NCI-H526 treated with DMSO at 0.1 percent for 48 hours (cell line): ENCODE results near the gene MAPK11.

Experiments used
- DNase-seq: peaks from one replicate; lab custom pipeline; 2025; lab: John Stamatoyannopoulos, UW

MAPK11 gene

DNA sequence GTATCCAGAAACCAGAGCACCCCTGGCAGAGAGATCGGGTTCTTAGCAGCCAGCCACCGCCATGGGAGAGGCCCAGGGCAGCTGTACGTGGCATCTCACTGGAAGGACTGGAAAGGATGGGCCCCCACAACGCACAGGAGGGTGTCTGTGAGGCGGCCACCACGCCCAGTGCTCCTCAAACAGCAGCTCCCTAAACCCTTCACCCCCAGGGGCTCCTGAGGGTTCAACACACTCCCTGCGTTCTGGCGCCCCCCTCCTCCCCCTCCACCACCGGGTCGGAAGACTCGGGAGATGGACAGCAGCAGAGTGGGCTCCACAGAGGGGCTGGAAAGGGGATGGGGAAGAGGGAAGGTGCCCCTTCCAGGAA lies 9.8 kb downstream of the MAPK11 start:
- DNase-seq: no peak

GRCh38 chr22:50259302-50259701 lies 10.9 kb downstream of the MAPK11 start:
- DNase-seq: no peak

GRCh38 chr22:50258361-50259292 lies 11.6 kb downstream of the MAPK11 start:
- no peak for DNase-seq

GRCh38 chr22:50257451-50258360 lies 12.5 kb downstream of the MAPK11 start:
- DNase-seq: no peak

DNA sequence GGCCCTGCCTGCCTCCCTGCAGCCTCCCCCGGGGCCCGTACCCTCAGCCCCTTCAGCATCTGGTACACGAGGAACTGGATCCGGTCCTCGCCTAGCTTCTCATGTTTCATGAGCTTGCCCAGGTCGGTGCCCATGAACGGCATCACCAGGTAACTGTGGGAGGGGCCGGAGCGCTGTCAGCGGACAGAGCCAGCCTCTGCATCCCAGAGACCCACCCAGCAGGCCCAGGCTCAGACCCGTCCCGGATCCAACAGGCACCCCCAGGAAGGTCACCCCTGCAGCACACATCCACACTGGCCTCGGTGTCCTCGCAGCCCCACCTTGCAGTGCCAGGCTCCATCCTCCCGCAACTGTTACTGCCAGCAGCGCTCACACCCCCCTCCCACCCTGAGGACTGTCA lies 13.1 kb downstream of the MAPK11 start:
- no peak for DNase-seq

DNA sequence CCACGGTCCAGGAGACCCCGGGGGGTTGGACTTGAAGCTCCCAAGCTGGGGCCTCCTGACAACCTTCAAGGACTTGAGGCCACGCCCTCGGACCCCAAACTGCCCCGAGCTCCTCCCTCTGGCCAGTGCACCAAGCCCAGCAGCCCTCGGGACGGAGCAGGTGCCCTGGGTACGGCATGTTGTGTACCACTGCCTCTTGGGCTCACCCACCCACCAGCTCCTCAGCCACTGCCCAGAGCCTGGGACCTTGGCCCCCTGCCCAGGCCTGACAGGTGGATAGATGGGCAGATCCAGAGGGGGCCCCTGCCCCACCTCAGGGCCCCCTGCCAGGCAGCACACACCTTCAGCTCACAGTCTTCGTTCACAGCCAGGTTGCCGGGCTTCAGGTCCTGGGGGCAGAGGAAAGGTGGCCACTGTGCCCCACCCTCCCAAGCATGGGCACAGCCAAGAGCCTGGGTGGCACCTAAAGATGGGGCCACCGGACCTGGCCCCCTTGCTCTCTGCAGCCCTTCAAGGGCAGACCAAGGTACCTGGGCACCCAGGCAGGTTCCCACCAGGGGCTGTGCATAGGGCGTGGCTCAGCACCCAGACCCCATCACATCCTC lies 13.8 kb downstream of the MAPK11 start:
- no peak for DNase-seq

DNA sequence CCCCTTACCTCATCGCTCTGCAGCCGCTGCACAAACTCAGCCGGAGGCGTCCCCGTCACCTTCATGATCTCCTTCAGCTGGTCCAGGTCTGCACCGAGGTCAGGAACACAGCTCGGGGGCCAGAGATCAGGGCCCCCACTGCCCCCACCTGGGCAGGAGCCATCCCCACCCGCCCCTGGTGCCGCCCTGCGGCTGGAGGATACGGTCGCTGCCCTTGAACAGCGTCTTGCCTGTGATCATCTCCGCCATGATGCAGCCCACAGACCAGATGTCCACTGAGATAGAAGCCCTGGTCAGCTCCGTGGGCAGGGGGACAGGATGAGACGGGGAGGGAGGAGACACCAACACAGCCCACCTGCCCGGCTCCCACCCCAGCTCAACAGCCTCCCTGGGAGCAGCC lies 14.6 kb downstream of the MAPK11 start:
- DNase-seq: no peak

- no peak for DNase-seq
Measured at GRCh38 chr22:50255099-50255498, 15.1 kb downstream of the MAPK11 start.

GRCh38 chr22:50253941-50254340 lies 16.2 kb downstream of the MAPK11 start:
- no peak for DNase-seq

- DNase-seq: no peak
Measured at GRCh38 chr22:50253046-50253915, 16.9 kb downstream of the MAPK11 start.

DNA sequence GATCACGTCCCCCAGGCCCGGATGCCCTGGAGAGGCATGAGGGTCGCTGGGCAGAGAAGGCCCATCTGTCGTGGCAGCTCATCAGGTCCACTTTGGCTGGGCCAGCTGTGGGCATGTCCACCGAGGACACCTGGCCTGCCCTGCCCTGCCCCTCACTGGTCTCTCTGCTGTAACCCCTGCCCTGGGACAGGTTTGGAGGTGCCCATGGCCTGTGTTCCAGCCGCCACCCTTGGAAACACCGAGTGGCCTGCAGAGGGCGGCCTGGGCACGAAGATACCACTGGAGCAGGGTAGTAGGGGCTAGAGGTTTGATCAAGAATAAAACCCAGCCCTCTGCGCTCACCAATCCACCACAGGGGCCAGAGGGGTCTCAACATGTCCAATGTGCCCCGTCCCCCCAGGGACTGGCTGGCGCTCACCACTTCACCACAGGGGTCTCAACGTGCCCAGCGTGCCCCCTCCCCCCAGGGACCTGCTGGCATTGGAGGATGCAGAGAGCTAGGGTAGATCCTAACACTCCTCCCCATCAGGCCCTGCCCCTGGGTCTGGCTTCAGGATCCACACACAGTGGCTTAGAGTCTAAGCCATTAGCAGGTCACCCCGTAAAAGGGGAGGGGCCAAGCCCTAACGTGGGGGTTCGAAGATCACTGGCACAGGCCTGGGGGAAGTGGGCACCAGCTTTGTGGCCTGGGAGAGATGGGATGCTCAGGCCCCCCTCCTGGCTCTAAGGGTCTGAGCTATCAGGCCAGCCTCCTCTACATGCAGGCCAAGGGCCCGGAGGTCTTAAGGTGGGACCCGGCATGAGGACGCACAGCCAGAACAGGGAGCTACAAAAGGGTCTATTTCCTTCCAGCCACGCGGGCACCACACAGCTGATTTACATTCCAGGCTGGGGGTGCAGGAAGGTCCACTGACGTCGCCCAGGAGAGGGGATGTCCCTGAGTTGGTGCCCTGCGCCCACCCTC lies 17.8 kb downstream of the MAPK11 start:
- DNase-seq: peak; percentile 30

- DNase-seq: no peak
Measured at GRCh38 chr22:50251477-50252081, 18.6 kb downstream of the MAPK11 start.

DNA sequence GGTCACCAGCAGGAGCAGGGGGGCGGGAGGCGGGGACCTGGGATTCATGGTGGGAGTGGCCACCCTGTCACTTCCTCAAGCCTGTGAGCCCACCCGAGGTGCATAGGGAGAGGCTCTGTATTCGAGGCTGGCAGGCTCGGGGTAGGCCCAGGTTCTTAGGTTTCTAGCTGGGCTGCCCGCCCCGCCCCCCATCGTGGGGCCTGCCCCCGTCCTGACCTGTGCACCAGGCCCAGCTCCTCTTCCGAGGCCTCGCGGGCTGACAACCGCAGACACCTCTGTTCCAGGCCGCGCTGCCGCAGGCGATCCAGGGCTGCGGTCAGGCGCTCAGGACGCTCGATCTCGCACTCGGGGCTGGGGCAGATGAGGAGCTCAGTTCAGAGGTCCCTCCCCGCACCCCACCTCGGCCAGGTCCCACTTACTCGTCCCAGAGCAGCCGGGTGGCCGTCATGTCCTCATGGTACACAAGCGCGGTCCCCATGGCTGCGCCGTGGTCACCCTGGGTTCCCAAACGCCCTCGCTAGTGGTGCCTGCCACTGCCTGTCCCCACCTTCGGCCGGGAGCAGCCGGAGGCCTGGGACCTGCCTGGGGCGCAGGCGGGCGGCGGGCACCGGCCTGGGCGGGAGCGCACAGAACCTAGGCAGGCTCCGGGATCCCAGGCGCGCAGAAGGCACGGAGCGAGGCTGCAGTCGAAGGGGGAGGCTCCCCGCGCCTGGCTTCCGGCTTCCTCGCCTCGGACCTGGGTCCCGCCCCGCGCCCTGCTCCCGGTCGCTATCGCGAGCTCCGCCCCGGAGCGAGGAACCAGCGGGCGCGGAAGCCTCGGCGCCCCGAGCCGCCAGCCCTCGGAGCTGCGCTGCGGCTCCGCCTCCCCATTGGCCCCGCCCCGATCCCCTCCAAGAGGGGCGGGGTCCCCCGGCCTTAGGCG lies 19.4 kb downstream of the MAPK11 start, which contains the start of gene HDAC10:
TSS of gene HDAC10 (minus strand) at position 711 of the 922 bp plus-strand sequence. CDS start at position 478, 233 bp downstream.
- peak; percentile 30 for DNase-seq

DNA sequence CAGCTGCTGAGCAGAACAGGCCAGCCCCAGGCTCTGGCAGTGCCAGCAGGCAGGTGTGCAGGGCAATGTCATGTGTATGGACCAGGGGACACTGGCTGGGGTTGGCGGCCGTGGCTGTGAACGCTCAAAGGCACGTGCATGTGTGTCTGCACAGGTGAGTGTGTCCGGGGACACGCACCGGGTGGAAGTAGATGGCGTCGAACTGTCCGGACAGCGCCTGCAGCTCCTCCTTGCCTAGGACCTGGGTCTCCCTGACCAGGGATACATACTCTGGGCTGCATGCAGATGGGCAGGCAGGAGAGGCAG lies 20.0 kb downstream of the MAPK11 start:
- DNase-seq: no peak

DNA sequence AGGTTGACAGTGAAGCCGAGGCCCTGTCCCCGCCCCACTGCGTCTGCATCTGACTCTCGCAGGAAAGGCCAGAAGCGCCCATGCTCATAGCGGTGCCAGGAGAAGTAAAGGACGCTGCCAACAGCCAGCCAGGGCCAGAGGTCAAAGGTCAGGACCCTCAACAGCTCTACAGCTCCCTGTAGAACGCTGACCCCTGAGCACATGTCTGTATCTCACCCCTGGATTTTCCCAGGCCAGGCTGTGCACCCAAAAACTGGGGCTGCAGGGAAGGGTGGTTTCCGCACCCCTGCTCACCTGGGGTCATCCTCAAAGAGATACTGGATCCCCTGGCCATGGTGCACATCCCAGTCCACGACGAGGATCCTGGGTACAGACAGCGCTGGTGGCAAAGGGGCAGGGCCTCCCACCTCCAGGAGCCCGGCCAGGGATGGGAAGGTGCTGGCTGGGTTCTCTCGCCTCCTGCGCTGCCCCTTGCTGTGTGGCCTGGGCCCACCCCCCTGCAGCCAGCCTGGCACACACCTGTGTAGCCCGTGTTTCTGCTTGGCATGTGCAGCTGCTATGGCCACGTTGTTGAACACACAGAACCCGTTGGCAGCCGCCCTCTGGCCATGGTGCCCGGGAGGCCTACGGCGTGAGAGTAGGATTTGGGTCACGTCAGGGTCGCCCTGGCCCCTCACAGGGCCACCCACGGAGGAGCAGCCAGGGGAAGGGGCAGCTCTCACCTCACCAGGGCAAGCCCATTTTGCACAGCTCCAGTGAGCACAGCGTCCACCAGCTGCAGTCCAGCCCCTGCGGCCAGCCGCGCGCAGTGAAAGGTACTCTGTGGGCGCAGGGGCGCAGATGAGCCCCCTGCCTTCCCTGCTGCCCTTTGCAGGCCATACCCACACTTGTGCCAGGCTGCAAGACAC lies 20.6 kb downstream of the MAPK11 start:
- DNase-seq: no peak

DNA sequence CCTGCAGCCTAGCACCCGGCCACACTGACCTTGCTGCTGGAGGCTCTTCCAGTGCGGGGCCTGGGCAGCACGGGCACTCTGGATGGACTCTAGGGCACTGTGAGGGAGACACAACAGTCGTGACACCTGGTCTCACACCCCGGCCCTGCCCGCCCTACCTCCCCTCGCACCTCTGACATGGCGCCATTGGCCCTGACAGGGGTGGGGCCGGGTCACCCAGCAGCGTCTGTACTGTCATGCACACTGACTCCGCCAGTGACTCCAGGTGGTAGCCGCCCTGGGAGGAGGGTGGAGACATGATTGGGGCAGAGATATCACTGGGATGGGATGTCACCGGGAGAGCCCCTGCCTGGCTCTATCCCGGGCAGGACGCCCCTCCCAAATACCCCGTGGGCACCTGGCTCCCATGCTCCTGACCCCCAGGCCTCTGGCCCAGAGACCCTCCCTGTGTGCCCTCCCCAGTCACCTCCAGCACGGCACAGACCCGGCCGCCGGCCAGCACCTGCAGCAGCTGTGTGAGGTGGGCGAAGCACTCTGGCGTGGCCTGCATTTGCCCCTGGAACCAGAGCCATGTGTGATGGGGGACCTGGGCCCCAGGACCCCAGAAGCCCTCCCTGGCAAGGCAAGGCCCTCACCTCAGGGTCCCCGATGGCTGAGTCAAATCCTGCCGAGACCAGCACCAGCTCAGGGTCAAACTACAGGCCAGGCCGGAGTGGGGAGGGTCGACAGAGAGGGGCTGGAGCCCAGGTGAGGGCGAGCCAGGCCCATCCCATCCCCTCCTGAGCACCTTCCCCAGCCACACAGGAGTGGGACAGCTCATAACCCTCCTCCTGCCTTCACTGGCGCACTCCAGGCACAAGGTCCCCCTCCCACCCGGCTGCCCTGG lies 21.7 kb downstream of the MAPK11 start:
- DNase-seq: no peak

- DNase-seq: peak; percentile 7
Measured at GRCh38 chr22:50247748-50248147, 22.4 kb downstream of the MAPK11 start.
